GM19438 (cell line): ENCODE measurements around the gene CAMK2B.

ENCODE experiments used
- ATAC-seq: cut with Tn5 transposase; IDR thresholded peaks from one replicate; pipeline ENCODE4 v1.9.1; 2021; ENCODE audit warnings: low read depth; ENCODE audit not compliant: unreplicated experiment

CAMK2B gene

GRCh38 chr7:44288811-44289340 lies 36.5 kb downstream of the CAMK2B start:
- no peak for ATAC-seq

GRCh38 chr7:44288381-44288685 lies 37.1 kb downstream of the CAMK2B start:
- no peak for ATAC-seq

DNA sequence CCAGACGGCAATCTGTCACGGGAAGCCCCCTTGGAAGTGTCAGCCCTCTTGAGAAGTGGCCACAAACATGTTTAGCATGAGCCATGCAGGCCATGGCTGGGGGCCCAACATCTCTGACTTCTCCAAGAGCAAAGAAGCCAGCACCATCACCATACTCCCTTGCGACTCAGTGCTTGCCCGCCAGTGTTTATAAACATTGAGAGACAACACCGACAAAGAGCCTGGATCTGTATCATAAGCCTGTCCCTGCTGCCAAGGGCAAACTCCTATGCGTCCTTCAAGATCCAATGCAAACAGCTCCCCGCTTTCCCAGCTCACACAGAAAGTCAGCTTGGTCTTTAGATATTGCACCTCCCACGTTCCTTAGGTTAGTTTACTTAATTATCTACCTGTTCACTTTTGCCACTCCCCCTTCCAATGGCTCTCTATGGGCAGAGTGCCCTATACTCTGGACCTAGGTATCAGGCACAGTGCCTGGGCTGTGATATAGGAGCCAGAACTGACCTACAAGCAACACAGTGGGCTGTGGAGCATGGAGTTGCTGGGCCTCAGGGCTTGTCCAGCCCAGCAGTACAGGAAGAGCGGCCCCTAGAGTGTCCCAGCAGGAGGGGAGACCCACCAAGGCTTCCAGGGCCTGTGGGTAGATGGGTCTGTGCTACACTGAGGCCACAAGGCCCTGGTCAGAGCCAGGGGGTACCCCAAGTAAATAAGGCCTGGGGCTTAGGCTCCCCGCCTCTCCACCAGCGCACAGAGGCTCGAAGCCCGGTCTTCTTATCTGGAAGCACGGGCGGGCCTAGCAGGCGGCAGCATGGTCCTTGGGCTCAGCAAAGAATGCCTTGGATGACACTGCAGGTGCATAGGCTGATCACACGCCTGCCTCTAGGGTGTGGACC lies 37.7 kb downstream of the CAMK2B start:
- no peak for ATAC-seq

DNA sequence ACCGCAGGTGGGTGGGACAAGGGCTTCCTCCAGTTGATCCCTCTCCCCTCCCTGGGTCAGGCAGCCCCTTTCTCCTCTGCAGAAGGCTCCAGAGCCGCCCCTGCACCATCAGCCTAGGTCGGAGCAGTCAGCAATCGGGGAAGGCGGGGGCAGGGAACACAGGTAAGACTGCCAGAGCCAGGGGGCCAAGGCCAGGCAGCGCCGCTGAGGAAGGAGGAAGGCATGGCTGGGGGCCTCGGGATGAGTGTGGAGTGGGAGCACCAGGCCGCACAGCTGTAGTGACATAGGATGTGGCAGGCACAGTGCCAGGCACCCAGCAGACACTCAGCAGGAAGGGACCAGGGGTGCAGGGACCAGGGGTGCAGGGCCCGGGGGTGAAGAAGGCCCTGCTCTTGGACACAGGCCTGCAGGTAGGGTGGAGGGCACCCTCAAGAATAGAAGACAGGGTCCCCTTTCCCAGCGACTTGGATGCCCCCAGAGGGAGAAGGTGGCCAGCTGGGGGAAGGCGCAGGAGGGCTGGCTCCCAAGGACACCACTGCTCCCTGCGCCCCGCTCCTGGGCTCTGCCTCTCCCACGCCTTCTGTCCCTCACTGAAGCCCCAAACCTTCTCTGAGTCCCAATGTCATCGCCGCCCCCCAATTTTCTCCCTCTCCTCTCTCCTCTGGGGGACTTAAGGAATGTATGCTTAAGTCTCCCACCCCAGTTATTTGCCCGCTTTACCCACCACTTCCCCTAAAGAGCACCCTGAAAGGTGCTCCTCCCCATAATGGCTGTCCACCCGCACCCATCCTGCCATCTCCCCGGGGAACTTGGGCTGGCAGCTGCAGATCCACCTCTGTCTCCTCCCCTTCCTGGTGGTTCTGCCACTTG lies 38.5 kb downstream of the CAMK2B start:
- no peak for ATAC-seq

DNA sequence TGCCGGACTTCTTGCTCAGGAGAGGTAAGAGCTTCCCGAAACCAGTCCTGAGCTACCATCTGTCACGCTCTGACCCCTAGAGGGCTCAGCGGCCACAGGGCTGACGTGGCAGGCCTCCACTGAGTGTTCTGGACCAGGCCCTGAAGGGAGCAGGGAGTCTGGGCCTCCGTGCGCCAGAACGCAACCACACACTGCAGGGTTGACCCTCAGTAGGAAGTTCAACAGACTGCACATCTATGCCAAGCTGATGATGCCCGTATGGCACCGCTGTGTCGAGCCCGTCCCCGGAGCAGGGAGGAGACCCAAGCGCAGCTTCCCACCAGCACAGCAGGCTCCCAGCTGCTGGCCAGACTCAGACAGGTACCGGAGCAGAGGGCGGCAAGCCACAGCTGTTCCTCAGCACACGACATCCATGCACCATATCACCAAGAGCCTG lies 39.2 kb downstream of the CAMK2B start:
- no peak for ATAC-seq

GRCh38 chr7:44285561-44285960 lies 39.8 kb downstream of the CAMK2B start:
- ATAC-seq: no peak

DNA sequence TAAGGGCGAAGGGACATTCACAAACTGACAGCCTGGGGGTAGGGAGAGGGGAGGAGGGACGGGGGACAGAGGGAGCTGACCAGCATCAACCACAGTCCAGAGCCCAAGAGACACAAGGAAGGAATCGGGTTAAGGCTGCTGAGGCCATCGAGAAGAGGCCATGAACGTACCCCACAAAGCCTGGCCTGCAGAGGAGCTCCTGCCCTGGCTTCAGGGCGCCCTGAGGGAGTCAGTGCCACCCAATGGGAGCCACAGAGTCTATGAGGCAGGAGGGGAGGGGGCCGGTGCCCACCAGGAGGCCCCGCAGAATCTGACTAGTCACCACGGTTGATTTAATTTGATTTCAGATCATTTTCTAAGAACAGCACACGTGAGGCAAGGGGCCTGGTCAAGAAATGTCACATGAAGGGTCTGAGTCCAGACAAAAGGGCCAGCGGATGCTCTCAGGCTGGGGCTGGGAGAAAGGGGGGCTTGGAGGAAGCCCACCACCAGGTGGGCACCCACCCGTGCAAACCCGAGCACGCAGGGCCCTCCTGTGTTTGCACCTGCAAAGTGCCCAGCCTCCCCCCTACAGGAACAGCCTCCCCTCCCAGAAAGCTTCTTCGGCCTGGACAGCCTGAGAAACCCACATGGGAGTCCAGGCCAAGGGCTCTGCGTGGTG lies 40.4 kb downstream of the CAMK2B start:
- no peak for ATAC-seq

DNA sequence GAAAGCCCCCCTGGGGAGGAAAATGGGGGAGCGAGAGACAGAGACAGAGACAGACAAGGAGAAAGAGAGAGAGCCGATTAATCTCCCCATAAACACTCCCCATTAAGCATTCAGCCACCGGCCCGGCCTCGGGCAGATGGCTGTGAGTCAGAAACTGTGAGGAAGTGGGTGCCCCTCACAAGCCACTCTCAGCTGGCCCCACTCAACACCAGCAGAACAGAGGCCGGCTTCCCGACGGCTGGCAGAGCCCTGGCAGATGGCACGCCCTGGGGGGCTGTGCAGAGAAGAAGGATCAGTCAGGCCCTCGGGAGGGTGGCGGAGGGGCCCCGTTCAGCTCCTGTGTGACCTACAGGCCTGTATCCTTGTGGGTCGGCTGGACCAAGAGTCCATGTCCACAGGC lies 41.2 kb downstream of the CAMK2B start:
- no peak for ATAC-seq

DNA sequence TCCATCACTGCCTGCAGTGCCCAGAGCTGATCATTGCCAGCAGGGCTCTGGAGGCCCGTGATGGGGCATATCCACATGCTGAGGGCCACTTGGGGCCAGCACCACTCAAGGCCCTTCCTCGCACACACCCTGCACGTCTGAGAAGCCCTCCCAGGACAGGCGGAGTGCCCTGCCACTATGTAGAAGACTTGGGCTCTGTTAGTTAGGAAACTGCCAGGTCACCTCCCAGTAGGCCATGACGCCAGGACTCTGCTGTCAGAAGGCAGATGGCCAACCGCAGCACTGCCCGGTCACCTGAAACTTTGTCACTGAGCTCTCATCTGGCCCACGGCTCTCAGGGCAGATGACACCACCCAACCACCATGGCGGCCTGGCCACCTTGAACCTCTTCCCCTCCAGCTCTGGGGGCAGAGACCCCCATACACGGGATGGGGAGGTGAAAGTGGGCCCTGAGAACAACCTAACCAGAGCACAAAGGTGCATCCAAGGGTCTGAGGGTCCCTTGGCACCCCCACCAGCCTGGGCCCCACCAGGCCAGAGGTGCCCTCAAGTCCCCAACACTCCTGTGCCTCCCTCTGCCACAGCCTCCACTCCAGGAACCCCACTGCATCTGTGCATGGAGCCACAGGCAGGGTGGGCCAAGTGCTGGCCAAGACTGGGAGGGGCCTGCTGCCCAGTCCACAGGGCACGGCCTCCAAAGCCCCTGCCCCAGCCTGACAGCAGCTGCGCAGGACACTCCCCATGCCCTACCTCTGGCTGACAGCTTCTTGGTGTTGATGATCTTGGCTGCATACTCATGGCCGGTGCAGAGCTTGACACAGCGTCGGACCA lies 41.8 kb downstream of the CAMK2B start:
- ATAC-seq: no peak

- no peak for ATAC-seq
Measured at GRCh38 chr7:44282601-44283171, 42.7 kb downstream of the CAMK2B start.

DNA sequence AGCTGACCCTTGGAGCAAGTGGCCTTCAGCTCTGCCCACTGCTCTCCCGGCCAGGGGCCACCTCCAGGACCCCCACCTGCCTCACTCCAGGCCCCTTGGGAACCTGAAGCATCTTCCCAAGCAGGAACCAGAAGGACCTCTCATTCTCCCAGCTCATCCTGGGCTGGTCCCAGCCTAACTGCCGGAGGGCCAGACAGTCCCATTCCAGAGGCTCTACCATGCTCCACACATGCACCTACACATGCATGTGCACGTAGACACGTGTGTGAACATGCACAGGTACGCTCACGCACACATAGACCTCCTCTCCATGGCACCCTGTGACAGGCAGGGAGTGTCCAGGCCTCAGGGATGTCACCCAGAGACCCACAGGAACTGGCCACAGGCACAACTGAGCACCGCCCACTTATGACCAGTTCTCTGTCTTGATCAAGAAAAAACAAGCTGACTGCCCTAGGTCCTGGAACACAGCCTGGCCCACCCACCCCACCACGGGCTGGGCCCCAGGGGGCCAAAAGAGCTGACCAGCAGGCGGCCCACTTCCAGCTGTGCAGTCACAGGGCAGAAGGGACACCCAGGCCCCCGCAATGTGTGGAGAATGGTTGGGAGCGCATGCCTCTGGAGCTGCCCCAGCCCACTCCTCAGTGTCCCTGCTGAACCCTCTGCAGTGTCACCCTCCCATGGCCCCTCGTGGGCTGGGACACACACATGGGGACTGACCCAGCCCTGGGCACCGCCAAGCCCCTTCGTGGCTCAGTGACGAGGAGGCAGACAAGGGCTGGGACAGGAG lies 43.4 kb downstream of the CAMK2B start:
- ATAC-seq: no peak

DNA sequence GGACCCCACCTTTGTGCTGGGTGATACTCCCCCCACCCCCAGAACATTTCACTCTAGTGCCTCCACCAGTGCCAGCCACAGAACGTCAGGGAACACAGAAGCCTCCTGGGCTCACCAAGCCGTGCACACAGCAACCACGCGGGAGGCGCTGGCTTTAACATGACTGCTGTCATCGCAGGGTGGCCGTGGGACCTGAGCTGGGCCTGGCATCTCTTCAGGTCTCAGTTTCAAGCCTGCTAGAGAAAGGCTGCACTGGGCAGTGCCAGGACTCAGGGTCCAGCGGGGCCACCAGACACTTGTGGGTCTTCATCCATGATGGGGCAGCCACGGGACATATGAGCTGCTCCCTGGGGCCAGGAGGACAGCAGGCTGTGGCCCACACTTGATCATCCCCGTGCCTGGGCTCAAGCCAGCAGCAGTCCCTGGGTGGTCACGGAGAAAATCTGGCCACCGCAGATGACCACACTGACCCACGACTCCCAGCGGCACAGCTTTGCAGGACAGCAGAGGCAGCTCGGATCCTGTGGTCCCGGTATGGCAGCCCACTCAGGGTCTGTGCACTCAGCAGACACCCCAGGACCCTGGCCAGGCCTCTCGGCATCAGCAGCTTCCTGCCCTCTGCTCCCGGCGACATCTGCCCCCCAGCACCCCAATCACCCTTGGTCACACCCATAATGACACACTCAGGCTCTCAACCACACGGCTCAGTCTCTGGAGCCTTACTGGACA lies 44.2 kb downstream of the CAMK2B start:
- ATAC-seq: no peak

- ATAC-seq: no peak
Measured at GRCh38 chr7:44280636-44280992, 44.8 kb downstream of the CAMK2B start.

DNA sequence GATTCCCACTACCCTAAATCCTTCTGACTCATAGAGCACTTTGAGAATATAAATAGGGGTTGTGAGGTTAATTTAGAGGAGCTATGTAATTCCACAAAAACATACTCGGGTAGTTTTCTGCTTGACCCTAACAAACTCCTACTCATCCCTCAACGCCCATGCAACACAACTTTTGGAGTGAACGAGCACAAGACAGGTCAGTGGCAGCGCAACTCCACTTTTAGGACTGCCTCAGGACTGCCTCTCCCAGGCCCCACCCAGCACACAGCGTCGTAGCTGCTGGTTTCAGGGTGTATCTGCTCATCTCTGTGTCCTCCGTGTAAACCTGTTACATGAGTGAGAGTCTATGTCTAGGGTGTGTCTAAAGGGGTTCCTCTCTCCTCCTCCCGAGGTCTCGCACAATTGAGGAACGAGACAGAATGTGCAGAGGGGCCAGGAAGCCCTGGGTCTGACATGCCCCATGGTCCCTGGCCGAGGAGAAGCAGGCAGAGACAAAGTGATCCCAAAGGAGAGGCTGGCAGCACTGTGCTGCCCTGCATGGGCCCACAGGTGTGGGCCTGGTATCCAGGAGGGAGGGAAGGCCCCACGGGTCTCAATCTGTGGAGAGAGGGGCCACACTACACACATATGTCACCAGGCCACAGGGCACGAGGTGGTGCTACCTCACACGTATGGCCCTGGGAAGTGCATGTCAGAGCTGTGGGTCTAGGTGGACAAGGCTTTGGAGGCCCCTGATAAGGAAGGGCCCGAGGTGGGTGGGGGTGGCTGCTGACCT lies 45.5 kb downstream of the CAMK2B start:
- no peak for ATAC-seq

DNA sequence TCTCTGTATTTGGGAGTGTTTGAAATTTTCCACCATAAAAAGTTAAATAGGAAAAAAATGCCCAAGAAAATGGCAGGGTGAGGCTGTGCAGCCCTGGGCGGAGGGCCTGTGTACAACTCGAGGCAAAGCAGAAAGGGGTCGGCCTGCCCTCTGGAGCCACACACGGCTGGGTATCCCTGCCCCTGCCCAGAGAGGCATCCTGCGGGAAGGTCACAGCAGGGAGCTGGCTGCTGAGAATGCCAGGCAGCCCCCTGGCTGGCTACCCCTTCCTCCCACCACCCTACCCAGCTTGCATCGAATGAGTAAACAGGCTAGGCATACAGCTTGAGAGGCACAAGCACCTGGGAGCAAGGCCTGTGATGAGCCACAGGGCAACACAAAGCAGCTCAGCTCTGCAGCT lies 46.1 kb downstream of the CAMK2B start:
- no peak for ATAC-seq

GRCh38 chr7:44278451-44279161 lies 46.8 kb downstream of the CAMK2B start:
- no peak for ATAC-seq

- ATAC-seq: no peak
Measured at GRCh38 chr7:44277851-44278250, 47.5 kb downstream of the CAMK2B start.
